HL-60 (cell line): ENCODE results near the gene ARID1B.

Source experiments
- GABPA ChIP-seq: IDR thresholded peaks from 2 replicates; pipeline ENCODE4 v1.6.1; 2012; ENCODE audit warnings: low read depth
- POLR2AphosphoS5 ChIP-seq: IDR thresholded peaks from 2 replicates; pipeline ENCODE4 v1.6.1; 2012; ENCODE audit warnings: low read depth
- TF ChIP-seq, protein P1 (sequence below): IDR thresholded peaks from one replicate; pipeline ENCODE4 v1.5.1; 2011; ENCODE audit warnings: low read length, control low read depth, inconsistent platforms; ENCODE audit not compliant: insufficient read depth
- TF ChIP-seq, protein P2 (sequence below): IDR thresholded peaks from 2 replicates; pipeline ENCODE4 v1.6.1; 2012; ENCODE audit warnings: low read depth; ENCODE audit not compliant: insufficient replicate concordance

DNA sequence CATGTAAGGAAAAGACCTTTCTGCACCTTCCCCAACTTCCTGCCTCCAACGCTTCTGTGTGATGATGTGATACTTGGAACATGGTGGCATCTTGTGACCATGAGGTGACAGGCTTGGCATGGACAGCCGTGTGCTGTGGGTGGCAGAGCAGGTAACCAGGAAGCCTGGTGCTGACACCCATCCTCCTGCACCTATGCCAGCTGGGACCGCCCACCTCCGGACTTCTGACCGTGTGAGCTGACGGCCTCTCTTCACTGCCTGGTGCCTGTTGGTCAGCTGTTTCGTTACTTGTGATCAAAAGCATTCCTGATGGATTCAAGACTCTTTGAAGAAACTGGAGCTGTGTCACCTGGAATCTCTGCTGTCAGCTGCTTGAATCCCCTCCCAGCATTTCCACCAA lies 475.8 kb downstream of the ARID1B start:
- TF ChIP-seq POLR2AphosphoS5 (no peak), GABPA (no peak)
- TF ChIP-seq, protein P1, sequence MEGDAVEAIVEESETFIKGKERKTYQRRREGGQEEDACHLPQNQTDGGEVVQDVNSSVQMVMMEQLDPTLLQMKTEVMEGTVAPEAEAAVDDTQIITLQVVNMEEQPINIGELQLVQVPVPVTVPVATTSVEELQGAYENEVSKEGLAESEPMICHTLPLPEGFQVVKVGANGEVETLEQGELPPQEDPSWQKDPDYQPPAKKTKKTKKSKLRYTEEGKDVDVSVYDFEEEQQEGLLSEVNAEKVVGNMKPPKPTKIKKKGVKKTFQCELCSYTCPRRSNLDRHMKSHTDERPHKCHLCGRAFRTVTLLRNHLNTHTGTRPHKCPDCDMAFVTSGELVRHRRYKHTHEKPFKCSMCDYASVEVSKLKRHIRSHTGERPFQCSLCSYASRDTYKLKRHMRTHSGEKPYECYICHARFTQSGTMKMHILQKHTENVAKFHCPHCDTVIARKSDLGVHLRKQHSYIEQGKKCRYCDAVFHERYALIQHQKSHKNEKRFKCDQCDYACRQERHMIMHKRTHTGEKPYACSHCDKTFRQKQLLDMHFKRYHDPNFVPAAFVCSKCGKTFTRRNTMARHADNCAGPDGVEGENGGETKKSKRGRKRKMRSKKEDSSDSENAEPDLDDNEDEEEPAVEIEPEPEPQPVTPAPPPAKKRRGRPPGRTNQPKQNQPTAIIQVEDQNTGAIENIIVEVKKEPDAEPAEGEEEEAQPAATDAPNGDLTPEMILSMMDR, result no peak
- TF ChIP-seq, protein P2, sequence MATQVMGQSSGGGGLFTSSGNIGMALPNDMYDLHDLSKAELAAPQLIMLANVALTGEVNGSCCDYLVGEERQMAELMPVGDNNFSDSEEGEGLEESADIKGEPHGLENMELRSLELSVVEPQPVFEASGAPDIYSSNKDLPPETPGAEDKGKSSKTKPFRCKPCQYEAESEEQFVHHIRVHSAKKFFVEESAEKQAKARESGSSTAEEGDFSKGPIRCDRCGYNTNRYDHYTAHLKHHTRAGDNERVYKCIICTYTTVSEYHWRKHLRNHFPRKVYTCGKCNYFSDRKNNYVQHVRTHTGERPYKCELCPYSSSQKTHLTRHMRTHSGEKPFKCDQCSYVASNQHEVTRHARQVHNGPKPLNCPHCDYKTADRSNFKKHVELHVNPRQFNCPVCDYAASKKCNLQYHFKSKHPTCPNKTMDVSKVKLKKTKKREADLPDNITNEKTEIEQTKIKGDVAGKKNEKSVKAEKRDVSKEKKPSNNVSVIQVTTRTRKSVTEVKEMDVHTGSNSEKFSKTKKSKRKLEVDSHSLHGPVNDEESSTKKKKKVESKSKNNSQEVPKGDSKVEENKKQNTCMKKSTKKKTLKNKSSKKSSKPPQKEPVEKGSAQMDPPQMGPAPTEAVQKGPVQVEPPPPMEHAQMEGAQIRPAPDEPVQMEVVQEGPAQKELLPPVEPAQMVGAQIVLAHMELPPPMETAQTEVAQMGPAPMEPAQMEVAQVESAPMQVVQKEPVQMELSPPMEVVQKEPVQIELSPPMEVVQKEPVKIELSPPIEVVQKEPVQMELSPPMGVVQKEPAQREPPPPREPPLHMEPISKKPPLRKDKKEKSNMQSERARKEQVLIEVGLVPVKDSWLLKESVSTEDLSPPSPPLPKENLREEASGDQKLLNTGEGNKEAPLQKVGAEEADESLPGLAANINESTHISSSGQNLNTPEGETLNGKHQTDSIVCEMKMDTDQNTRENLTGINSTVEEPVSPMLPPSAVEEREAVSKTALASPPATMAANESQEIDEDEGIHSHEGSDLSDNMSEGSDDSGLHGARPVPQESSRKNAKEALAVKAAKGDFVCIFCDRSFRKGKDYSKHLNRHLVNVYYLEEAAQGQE, result no peak
